HepG2 (cell line): ENCODE measurements around the gene KDM8. TPM values are rescaled to one million over a fixed set of nuclear protein-coding genes. Genes with fewer than 3 reads are reported as not detected.

ENCODE experiments used
- ATAC-seq: fragments of 200-7000 bp; cut with Tn5 transposase; 3 replicates; pipeline ENCODE4 v1.9.1; 2020; ENCODE audit warnings: mild to moderate bottlenecking, moderate library complexity
- BruUV-seq: library from RNA; stranded (reverse); fragments of 400-500 nt; replicated peaks from 2 replicates; lab custom pipeline; 2021; lab: Mats Ljungman, UMichigan
- CTCF ChIA-PET: fragments of 300-600 bp; formaldehyde crosslinking; extraction: SDS; loops from one replicate; lab custom pipeline; 2021; ENCODE audit warnings: low total read pairs, inconsistent platforms, low intra/inter-chr PET ratio; lab: Yijun Ruan, JAX
- POLR2A ChIA-PET: fragments of 350-600 bp; sonication (Branson Sonifier 250); formaldehyde crosslinking; loops from one replicate; lab custom pipeline; 2020; ENCODE audit warnings: antibody characterized with exemption, inconsistent platforms; lab: Yijun Ruan, JAX
- DNase-seq: peaks from one replicate; pipeline ENCODE4 v3.0.0-alpha.2; 2015; ENCODE audit warnings: low spot score
- FAIRE-seq: peaks from 3 replicates; lab custom pipeline; 2011; peaks lifted over from hg19 to GRCh38; lab: Jason Lieb, UNC
- H2AFZ ChIP-seq: one replicate; pipeline ENCODE4 v1.6.1; 2011; ENCODE audit warnings: low read length, inconsistent platforms
- H3K27ac ChIP-seq: fragments of 300-600 bp; 3 replicates; pipeline ENCODE4 v1.8.0; 2011; ENCODE audit warnings: mixed run types, mild to moderate bottlenecking, mixed read lengths, low read length, inconsistent platforms; ENCODE audit not compliant: insufficient read depth; ENCODE audit errors: extremely low read length
- H3K27me3 ChIP-seq, 2 experiments: fragments of 200-600 bp in 1 of 2; 2 replicates in 1 of 2; 3 replicates in 1 of 2; pipeline versions ENCODE4 v1.6.0 to v1.8.0; 2011; ENCODE audit warnings: low read length in 2 of 2, mild to moderate bottlenecking in 2 of 2, moderate library complexity in 2 of 2, inconsistent platforms in 1 of 2; ENCODE audit not compliant: insufficient read depth in 2 of 2, control insufficient read depth in 1 of 2
- H3K36me3 ChIP-seq, 2 experiments: fragments of 200-600 bp in 1 of 2; replicated peaks in 1 of 2; 2 replicates in 1 of 2; 3 replicates in 1 of 2; pipeline versions ENCODE4 v1.5.1 to v1.8.0; 2011; ENCODE audit warnings: low read length in 2 of 2, inconsistent platforms in 1 of 2; ENCODE audit not compliant: insufficient read depth in 2 of 2, control insufficient read depth in 1 of 2
- H3K4me1 ChIP-seq: 2 replicates; pipeline ENCODE4 v1.5.1; 2012; ENCODE audit warnings: low read length, inconsistent platforms; ENCODE audit not compliant: insufficient read depth
- H3K4me2 ChIP-seq: 2 replicates; pipeline ENCODE4 v1.6.0; 2011; ENCODE audit warnings: low read depth, low read length, inconsistent platforms
- H3K4me3 ChIP-seq, 3 experiments: fragments of 200-600 bp in 1 of 3; sonication (generic), shearing (Covaris generic) in 1 of 3; replicated peaks in 1 of 3; 2 replicates each; pipeline ENCODE4 v1.5.1; 2011 to 2016; ENCODE audit warnings: low read length in 3 of 3, inconsistent platforms in 2 of 3, low read depth in 2 of 3, mild to moderate bottlenecking in 2 of 3, control low read depth in 1 of 3, mixed read lengths in 1 of 3; ENCODE audit not compliant: insufficient read depth in 1 of 3
- H3K79me2 ChIP-seq: one replicate; pipeline ENCODE4 v1.6.1; 2011; ENCODE audit warnings: low read length, inconsistent platforms; ENCODE audit not compliant: insufficient read depth
- H3K9ac ChIP-seq: 2 replicates; pipeline ENCODE4 v1.6.0; 2011; ENCODE audit warnings: mild to moderate bottlenecking, low read depth, low read length, inconsistent platforms; ENCODE audit not compliant: insufficient read depth
- H3K9me3 ChIP-seq: 2 replicates; pipeline ENCODE4 v1.5.1; 2012; ENCODE audit warnings: mild to moderate bottlenecking, low read length
- H4K20me1 ChIP-seq: 2 replicates; pipeline ENCODE4 v1.6.0; 2011; ENCODE audit warnings: inconsistent platforms, mild to moderate bottlenecking, low read length, moderate library complexity; ENCODE audit not compliant: insufficient read depth
- DPF2 ChIP-seq: sonication (generic); formaldehyde crosslinking; IDR thresholded peaks from 2 replicates; pipeline ENCODE4 v1.4.0; 2020; ENCODE audit warnings: mild to moderate bottlenecking, low read depth, missing genetic modification reagents, borderline replicate concordance
- FOXA1 ChIP-seq, 2 experiments: fragments of 450-650 bp in 1 of 2; sonication (generic) in 1 of 2; formaldehyde crosslinking in 1 of 2; IDR thresholded peaks; 2 replicates each; pipeline versions ENCODE4 v1.4.0 to v1.6.1; 2016 to 2020; ENCODE audit warnings: missing genetic modification reagents in 1 of 2
- MAZ ChIP-seq, 2 experiments: sonication (generic) in 1 of 2; formaldehyde crosslinking in 1 of 2; IDR thresholded peaks; 2 replicates each; pipeline versions ENCODE4 v1.5.0 to v1.6.1; 2012 to 2020; ENCODE audit warnings: low read depth in 2 of 2, mild to moderate bottlenecking in 2 of 2, borderline replicate concordance in 1 of 2, improper control_type of control experiment in 1 of 2, low read length in 1 of 2, missing genetic modification reagents in 1 of 2, moderate library complexity in 1 of 2
- MLXIP ChIP-seq: sonication (generic); formaldehyde crosslinking; IDR thresholded peaks from 2 replicates; pipeline ENCODE4 v1.9.0; 2021; ENCODE audit warnings: missing genetic modification reagents, borderline replicate concordance
- MXD4 ChIP-seq: IDR thresholded peaks from 2 replicates; pipeline ENCODE4 v1.6.1; 2016; ENCODE audit warnings: mild to moderate bottlenecking, missing biosample characterization, missing genetic modification reagents
- NFYB ChIP-seq: sonication (generic); formaldehyde crosslinking; IDR thresholded peaks from 2 replicates; pipeline ENCODE4 v1.4.0; 2020; ENCODE audit warnings: missing genetic modification reagents
- RARA ChIP-seq: IDR thresholded peaks from 2 replicates; pipeline ENCODE4 v1.6.1; 2016; ENCODE audit warnings: missing genetic modification reagents, missing compliant biosample characterization
- SPEN ChIP-seq: sonication (generic); formaldehyde crosslinking; IDR thresholded peaks from 2 replicates; pipeline ENCODE4 v1.5.1; 2020; ENCODE audit warnings: low read depth, mild to moderate bottlenecking, missing genetic modification reagents
- ZBTB38 ChIP-seq: sonication (generic); formaldehyde crosslinking; IDR thresholded peaks from 2 replicates; pipeline ENCODE4 v1.5.1; 2020; ENCODE audit warnings: mild to moderate bottlenecking, missing genetic modification reagents
- ZNF138 ChIP-seq: sonication (generic); formaldehyde crosslinking; IDR thresholded peaks from 2 replicates; pipeline ENCODE4 v1.5.0; 2020; ENCODE audit warnings: mild to moderate bottlenecking, low read depth, missing genetic modification reagents
- ZNF567 ChIP-seq: sonication (generic); formaldehyde crosslinking; IDR thresholded peaks from 2 replicates; pipeline ENCODE4 v1.8.1; 2023; ENCODE audit warnings: mild to moderate bottlenecking, missing genetic modification reagents, borderline replicate concordance
- ZNF569 ChIP-seq: sonication (generic); formaldehyde crosslinking; IDR thresholded peaks from 2 replicates; pipeline ENCODE4 v1.5.0; 2020; ENCODE audit warnings: mild to moderate bottlenecking, missing genetic modification reagents, moderate library complexity, borderline replicate concordance
- ZNF597 ChIP-seq: sonication (generic); formaldehyde crosslinking; IDR thresholded peaks from 2 replicates; pipeline ENCODE4 v1.5.0; 2020; ENCODE audit warnings: missing genetic modification reagents
- ZNF687 ChIP-seq: sonication (generic); formaldehyde crosslinking; IDR thresholded peaks from 2 replicates; pipeline ENCODE4 v1.5.1; 2020; ENCODE audit warnings: mild to moderate bottlenecking, missing genetic modification reagents, moderate library complexity
- WGBS: methylation state at CpG from one replicate; pipeline ENCODE4 v1.1.6; 2017; ENCODE audit warnings: low lambda C conversion rate; 5-methylcytosine and 5-hydroxymethylcytosine counted together
- in situ Hi-C: cut with HindIII; loops from 2 replicates; pipeline ENCODE4 v1.10.0; 2017; ENCODE audit warnings: low pct_unique_long_range_greater_than_20kb; ENCODE audit not compliant: extremely low pct_ligation_motif_present
- intact Hi-C: fragments of 100-400 bp; cut with micrococcal nuclease; formaldehyde crosslinking; loops from one replicate; pipeline ENCODE4 v1.10.0; 2022; ENCODE audit not compliant: unreplicated experiment
- polyA plus RNA-seq, 8 experiments: library from polyadenylated mRNA; depleted of rRNA in 3 of 8; stranded (reverse) in 7 of 8; unstranded in 1 of 8; fragments of >200 nt; fragmentation: Illumina TruSeq in 4 of 8; extraction: Trizol in 4 of 8; gene quantifications; 2 replicates each; pipeline versions ENCODE4 v1.2.1 to v1.2.3, GENCODE V29; 2011 to 2016; ENCODE audit warnings: low read depth in 4 of 8, missing spikeins in 1 of 8, mixed read lengths in 1 of 8; ENCODE audit not compliant: insufficient read depth in 1 of 8
- total RNA-seq, 5 experiments: library from RNA; depleted of rRNA; stranded (reverse); fragments of >200 nt; fragmentation: Illumina TruSeq; extraction: Trizol; gene quantifications; 2 replicates each; pipeline ENCODE4 v1.2.3, GENCODE V29; 2016; ENCODE audit warnings: low read depth in 1 of 5

KDM8 gene
- total and polyA plus RNA-seq, 2 of the 13 experiments (the other 11 are each of a cell fraction or from before 2014, with no cell fraction given): 3.3 to 8.6 TPM

- H3K27ac ChIP-seq: peak overlapping the region; percentile 45
- TF ChIP-seq MXD4 (CRISPR knock-in tag): no peak
- peak; percentile 63; the same call in 1 of the 2 replicates for TF ChIP-seq RARA (CRISPR knock-in tag)
- TF ChIP-seq ZNF567 (CRISPR knock-in tag): no peak
- TF ChIP-seq DPF2: no peak
- peak; percentile 17; the same call in 1 of the 2 replicates for TF ChIP-seq NFYB
- TF ChIP-seq ZNF597 (CRISPR knock-in tag): no peak
- TF ChIP-seq ZNF687: peak; percentile 51
- TF ChIP-seq SPEN (CRISPR knock-in tag): no peak
- peak; percentile 85 for TF ChIP-seq ZBTB38 (CRISPR knock-in tag)
- TF ChIP-seq MAZ (IDR thresholded peaks at IDR 0.05; ENCODE audit: borderline replicate concordance, low read depth, low read length): no peak
- no peak for TF ChIP-seq MAZ (CRISPR knock-in tag; IDR thresholded peaks at IDR 0.05; ENCODE audit: low read depth)
- no peak for TF ChIP-seq ZNF569 (CRISPR knock-in tag)
- TF ChIP-seq MLXIP: no peak
- no peak for TF ChIP-seq ZNF138 (CRISPR knock-in tag)
- no peak for TF ChIP-seq FOXA1 (IDR thresholded peaks at IDR 0.05)
- peak; percentile 18 for TF ChIP-seq FOXA1 (CRISPR knock-in tag; IDR thresholded peaks at IDR 0.05)
Measured at GRCh38 chr16:27242868-27243590, 39.7 kb downstream of the KDM8 start.

More at GRCh38 chr16:27242868-27243590, 39.7 kb downstream of the KDM8 start:
- H3K27me3 ChIP-seq: no peaks in the 10 kb centered on the region
- in situ Hi-C loops (no loop called here), intact Hi-C loops (loop anchor here (2.0 kb wide), 1 partner anchor 22 kb away; no protein-coding TSS in a partner anchor)
- POLR2A ChIA-PET: interaction anchor here (1.5 to 1.6 kb wide), 2 partner anchors 25 to 39 kb away, joined by 5 to 8 read pairs; partner anchors contain the start of genes KDM8 and NSMCE1
- CTCF ChIA-PET: no interaction called here
- peaks cover 1 to 16% of the 10 kb centered on the region in 2 experiments for H3K36me3 ChIP-seq
- no TSS peak for BruUV-seq
- WGBS: 34% methylated on average over 13 of the region's 13 CpGs
- peak; percentile 83 for DNase-seq
- peak; percentile 94 for ATAC-seq
- H3K4me2 ChIP-seq: peak overlapping the region; percentile 43
- peaks cover 4% of the 10 kb centered on the region for H3K79me2 ChIP-seq
- no peak overlapping the region for H2AFZ ChIP-seq
- no peaks in the 10 kb centered on the region for H4K20me1 ChIP-seq
- H3K9me3 ChIP-seq: no peaks in the 10 kb centered on the region
- peaks cover 21% of the 10 kb centered on the region for H3K4me1 ChIP-seq
- H3K4me3 ChIP-seq: peak overlapping the region in 2 of 3 experiments; percentile 4 to 26; a peak in 4 of 6 replicates
- 0 out of 2 replicates have a peak overlapping the region, but pooled peaks have one; percentile 17 for H3K9ac ChIP-seq
- peak; percentile 72 for FAIRE-seq
